B cell (primary cell): ENCODE measurements around the gene SLC22A6. TPM values are rescaled to one million over a fixed set of nuclear protein-coding genes. Genes with fewer than 3 reads are reported as not detected.

Experiments used
- ATAC-seq: fragments of 200-7000 bp; cut with Tn5 transposase; one replicate; pipeline ENCODE4 v1.10.0; 2021; ENCODE audit warnings: low read depth, mild to moderate bottlenecking, moderate number of reproducible peaks, moderate library complexity
- CTCF ChIA-PET: fragments of 350-600 bp; sonication (Branson Sonifier 250); formaldehyde crosslinking; loops from one replicate; lab custom pipeline; 2021; ENCODE audit warnings: antibody characterized with exemption, inconsistent platforms; lab: Charles Lee
- POLR2A ChIA-PET: fragments of 350-600 bp; sonication (Branson Sonifier 250); formaldehyde crosslinking; loops from one replicate; lab custom pipeline; 2021; ENCODE audit warnings: antibody characterized with exemption; lab: Charles Lee
- DNase-seq: peaks from one replicate; pipeline ENCODE4 v3.0.0; 2013
- H2AFZ ChIP-seq: 2 replicates; pipeline ENCODE4 v1.6.1; 2012; ENCODE audit warnings: mild to moderate bottlenecking, low read depth, low read length; ENCODE audit not compliant: insufficient read depth, poor library complexity, severe bottlenecking
- H3K27ac ChIP-seq, 2 donors: 1 replicate in 1 of 2; 2 replicates in 1 of 2; pipeline ENCODE4 v1.5.1; 2012 to 2013; ENCODE audit warnings: low read length in 2 of 2, mild to moderate bottlenecking in 2 of 2, moderate library complexity in 1 of 2
- H3K27me3 ChIP-seq, 4 experiments: fragments of 200-600 bp in 1 of 4; sonication (generic) in 1 of 4; replicated peaks in 1 of 4; 1 replicate in 2 of 4; 2 replicates in 2 of 4; pipeline versions ENCODE4 v1.6.1 to v1.7.0; 2013 to 2016; ENCODE audit warnings: low read length in 3 of 4, mild to moderate bottlenecking in 2 of 4, mixed read lengths in 1 of 4, moderate library complexity in 1 of 4; ENCODE audit not compliant: insufficient read depth in 4 of 4, control insufficient read depth in 3 of 4; ENCODE audit errors: control extremely low read depth in 1 of 4
- H3K36me3 ChIP-seq, 2 experiments: replicated peaks in 1 of 2; 1 replicate in 1 of 2; 2 replicates in 1 of 2; pipeline versions ENCODE4 v1.6.1 to v1.7.1; 2013; ENCODE audit warnings: low read length in 1 of 2; ENCODE audit not compliant: insufficient read depth in 2 of 2, control insufficient read depth in 1 of 2; ENCODE audit errors: control extremely low read depth in 1 of 2, extremely low read depth in 1 of 2
- H3K4me1 ChIP-seq, 2 donors: fragments of 200-600 bp in 1 of 2; sonication (generic) in 1 of 2; 1 replicate in 1 of 2; 2 replicates in 1 of 2; pipeline versions ENCODE4 v1.5.1 to v1.6.1; 2013 to 2017; ENCODE audit warnings: low read length in 2 of 2; ENCODE audit not compliant: control insufficient read depth in 2 of 2, insufficient read depth in 2 of 2
- H3K4me2 ChIP-seq: replicated peaks from 2 replicates; pipeline ENCODE3; 2012; ENCODE audit warnings: mild to moderate bottlenecking, low read depth, low read length; ENCODE audit not compliant: poor library complexity, severe bottlenecking
- H3K4me3 ChIP-seq, 5 experiments: fragments of 200-600 bp in 1 of 5; sonication (generic) in 1 of 5; 1 replicate in 3 of 5; 2 replicates in 2 of 5; pipeline versions ENCODE4 v1.5.1 to v1.7.0; 2011 to 2016; ENCODE audit warnings: low read length in 4 of 5, mild to moderate bottlenecking in 4 of 5, low read depth in 2 of 5, control low read depth in 1 of 5, moderate library complexity in 1 of 5; ENCODE audit not compliant: insufficient read depth in 1 of 5; ENCODE audit errors: control extremely low read depth in 1 of 5, extremely low read depth in 1 of 5
- H3K79me2 ChIP-seq: fragments of 200-600 bp; sonication (generic); one replicate; pipeline ENCODE4 v1.6.0; 2016; ENCODE audit warnings: low read length; ENCODE audit not compliant: control insufficient read depth, insufficient read depth
- H3K9ac ChIP-seq: fragments of 200-600 bp; sonication (generic); 2 replicates; pipeline ENCODE4 v1.6.1; 2017; ENCODE audit warnings: mild to moderate bottlenecking, low read length, moderate library complexity
- H3K9me3 ChIP-seq, 3 donors: one replicate each; pipeline versions ENCODE4 v1.6.1 to v1.7.1; 2013; ENCODE audit warnings: low read length in 2 of 3; ENCODE audit not compliant: control insufficient read depth in 2 of 3, insufficient read depth in 1 of 3; ENCODE audit errors: control extremely low read depth in 1 of 3
- H4K20me1 ChIP-seq: 2 replicates; pipeline ENCODE4 v1.6.0; 2012; ENCODE audit warnings: mild to moderate bottlenecking, low read length; ENCODE audit not compliant: insufficient read depth, control insufficient read depth, poor library complexity, severe bottlenecking
- H3K27ac Mint-ChIP-seq: one replicate; pipeline ENCODE4 v1.8.0; 2021; ENCODE audit warnings: mixed read lengths
- H3K27me3 Mint-ChIP-seq: one replicate; pipeline ENCODE4 v1.8.0; 2021; ENCODE audit warnings: mixed read lengths
- H3K4me1 Mint-ChIP-seq: one replicate; pipeline ENCODE4 v1.8.0; 2021; ENCODE audit warnings: mixed read lengths
- H3K4me3 Mint-ChIP-seq: one replicate; pipeline ENCODE4 v1.8.0; 2021; ENCODE audit warnings: mixed read lengths
- H3K9me3 Mint-ChIP-seq: one replicate; pipeline ENCODE4 v1.8.0; 2022; ENCODE audit warnings: mixed read lengths; ENCODE audit not compliant: insufficient read depth
- CTCF ChIP-seq: fragments of 200-600 bp; IDR thresholded peaks from one replicate; pipeline ENCODE4 v1.8.0; 2022; ENCODE audit warnings: antibody characterized with exemption, mild to moderate bottlenecking
- EZH2 ChIP-seq: IDR thresholded peaks from 2 replicates; pipeline ENCODE4 v1.6.1; 2012; ENCODE audit warnings: borderline replicate concordance, low read depth, mild to moderate bottlenecking, moderate library complexity, low read length; ENCODE audit not compliant: insufficient read depth, poor library complexity, severe bottlenecking
- WGBS: methylation state at CpG from one replicate; pipeline ENCODE4 v1.1.5; 2013; ENCODE audit warnings: missing lambda C conversion rate; ENCODE audit not compliant: insufficient coverage; 5-methylcytosine and 5-hydroxymethylcytosine counted together
- intact Hi-C: fragments of 100-400 bp; cut with micrococcal nuclease; formaldehyde crosslinking; loops from one replicate; pipeline ENCODE4 v1.10.0; 2022
- polyA plus RNA-seq: library from polyadenylated mRNA; depleted of rRNA; stranded (reverse); fragments of >200 nt; gene quantifications from 2 replicates; pipeline ENCODE4 v1.2.3, GENCODE V29; 2012
- total RNA-seq, 2 donors: library from RNA; stranded (reverse); fragments of 120-200 nt in 1 of 2; gene quantifications; 1 replicate in 1 of 2; 2 replicates in 1 of 2; pipeline versions ENCODE4 v1.2.3 to v1.2.4, GENCODE V29; 2013 to 2022

The SLC22A6 gene
- total and polyA plus RNA-seq, 2 donors (not counting 1 experiment from before 2014, with no cell fraction given) = not detected

DNA sequence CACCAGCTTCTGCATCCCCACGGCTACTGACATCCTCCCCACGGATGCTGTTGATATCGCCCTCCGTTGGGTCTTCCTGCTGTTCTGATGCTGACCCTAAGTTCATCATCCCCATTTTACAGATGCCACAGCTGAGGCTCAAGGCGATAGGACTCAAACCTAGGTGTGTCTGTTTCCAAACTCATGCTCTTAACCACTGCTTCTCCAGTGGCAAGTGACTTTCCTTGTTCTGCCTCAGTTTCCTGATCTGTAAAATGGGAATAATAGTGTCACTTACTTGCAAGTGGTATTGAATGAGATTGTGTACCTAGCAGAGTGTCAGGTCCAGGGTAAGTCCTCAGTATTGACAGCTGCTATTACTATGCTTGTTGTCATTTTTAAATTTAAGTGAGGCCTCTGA is 14.4 kb upstream of the SLC22A6 start:
- Histone ChIP-seq H3K4me2 (no peak overlapping the region), H2AFZ (no peak overlapping the region), H3K4me3 (no peak overlapping the region), H4K20me1 (no peaks in the 10 kb centered on the region), H3K79me2 (no peaks in the 10 kb centered on the region), H3K9ac (no peak overlapping the region), H3K9me3 (peaks cover 0 to 2% (median 0%) of the 10 kb centered on the region in 3 donors), H3K36me3 (no peaks in the 10 kb centered on the region), H3K4me1 (no peaks in the 10 kb centered on the region), H3K27ac (no peak overlapping the region), H3K27me3 (peaks cover 0 to 10% (median 0%) of the 10 kb centered on the region in 4 experiments)
- CTCF ChIA-PET = interaction anchor here (1.0 kb wide), 1 partner anchor 8 kb away, joined by 3 read pairs; no protein-coding TSS in a partner anchor
- no peaks in the 10 kb centered on the region for H3K4me1 Mint-ChIP-seq
- no peak for ATAC-seq
- POLR2A ChIA-PET = no interaction called here
- no peak overlapping the region for H3K27ac Mint-ChIP-seq
- no peaks in the 10 kb centered on the region for H3K9me3 Mint-ChIP-seq
- H3K4me3 Mint-ChIP-seq = no peak overlapping the region
- DNase-seq = no peak
- intact Hi-C loops = no loop called here
- H3K27me3 Mint-ChIP-seq = peaks cover 42% of the 10 kb centered on the region
- 91% methylated on average over 5 of the region's 5 CpGs for WGBS
- no peak for TF ChIP-seq CTCF
- no peak for TF ChIP-seq EZH2

GRCh38 chr11:62996271-62996670 is 11.5 kb upstream of the SLC22A6 start:
- no CpG with 5 or more reads among the region's 1 CpG for WGBS
- Histone ChIP-seq H3K4me3 (no peak overlapping the region), H4K20me1 (no peaks in the 10 kb centered on the region), H3K36me3 (no peaks in the 10 kb centered on the region), H3K4me2 (no peak overlapping the region), H3K4me1 (no peaks in the 10 kb centered on the region), H2AFZ (no peak overlapping the region), H3K79me2 (no peaks in the 10 kb centered on the region), H3K9me3 (peaks cover 0 to 5% (median 0%) of the 10 kb centered on the region in 3 donors), H3K27ac (no peak overlapping the region), H3K9ac (no peak overlapping the region), H3K27me3 (peaks cover 0 to 10% (median 0%) of the 10 kb centered on the region in 4 experiments)
- DNase-seq (no peak), ATAC-seq (no peak)
- POLR2A ChIA-PET = no interaction called here
- H3K4me3 Mint-ChIP-seq = no peak overlapping the region
- no peaks in the 10 kb centered on the region for H3K9me3 Mint-ChIP-seq
- intact Hi-C loops = no loop called here
- TF ChIP-seq CTCF (no peak), EZH2 (no peak)
- H3K4me1 Mint-ChIP-seq = no peaks in the 10 kb centered on the region
- H3K27ac Mint-ChIP-seq = no peak overlapping the region
- peaks cover 46% of the 10 kb centered on the region for H3K27me3 Mint-ChIP-seq
- CTCF ChIA-PET = no interaction called here
